Measurements from ENCODE around the gene DEFB121.

The DEFB121 gene

GRCh38 chr20:31414381-31414780 is 8.4 kb upstream of the DEFB121 start:
- ChIA-PET POLR2A (no interaction called here), CTCF (interaction anchor here (1.2 to 4.8 kb wide), 2 partner anchors 88 to 199 kb away, joined by 3 to 52 read pairs; no protein-coding TSS in a partner anchor)
- no peak overlapping the region for H3K4me3 ChIP-seq (ENCODE audit: low read depth, low read length)
- TF ChIP-seq CTCF (IDR thresholded peaks at IDR 0.05; ENCODE audit: insufficient read depth, low read length, missing control alignments), result no peak
- no peak for DNase-seq (ENCODE audit: low read depth, low spot score)

- ChIA-PET CTCF (no interaction called here), POLR2A (no interaction called here)
- TF ChIP-seq CTCF (IDR thresholded peaks at IDR 0.05; ENCODE audit: insufficient read depth, low read length, missing control alignments), result no peak
- no peak for DNase-seq (ENCODE audit: low read depth, low spot score)
- H3K4me3 ChIP-seq (ENCODE audit: low read depth, low read length), result no peak overlapping the region
Measured at GRCh38 chr20:31410011-31410410, 4.0 kb upstream of the DEFB121 start.

- POLR2A ChIA-PET, result no interaction called here
- H3K4me3 ChIP-seq (ENCODE audit: low read depth, low read length), result no peak overlapping the region
Measured at GRCh38 chr20:31403886-31404285, 2.1 kb downstream of the DEFB121 start.

GRCh38 chr20:31394900-31395299 is 11.1 kb downstream of the DEFB121 start:
- no peak overlapping the region for H3K4me3 ChIP-seq (ENCODE audit: low read depth, low read length)
- TF ChIP-seq CTCF (IDR thresholded peaks at IDR 0.05; ENCODE audit: insufficient read depth, low read length, missing control alignments), result no peak
- ChIA-PET POLR2A (no interaction called here), CTCF (no interaction called here)
- DNase-seq (ENCODE audit: low read depth, low spot score), result no peak

More at GRCh38 chr20:31403886-31404285, 2.1 kb downstream of the DEFB121 start:
- no peak for TF ChIP-seq CTCF (IDR thresholded peaks at IDR 0.05; ENCODE audit: insufficient read depth, low read length, missing control alignments)
- CTCF ChIA-PET, result no interaction called here
- no peak for DNase-seq (ENCODE audit: low read depth, low spot score)

GRCh38 chr20:31392836-31393235 is 13.2 kb downstream of the DEFB121 start:
- no peak overlapping the region for H3K4me3 ChIP-seq (ENCODE audit: low read depth, low read length)
- TF ChIP-seq CTCF (IDR thresholded peaks at IDR 0.05; ENCODE audit: insufficient read depth, low read length, missing control alignments), result no peak
- CTCF ChIA-PET, result no interaction called here
- DNase-seq (ENCODE audit: low read depth, low spot score), result no peak
- POLR2A ChIA-PET, result no interaction called here

GRCh38 chr20:31390490-31390889 is 15.5 kb downstream of the DEFB121 start, which contains the start of gene DEFB119:
DEFB119 (minus strand) TSS chr20:31390590; CDS start chr20:31390483, 107 bp downstream.
- POLR2A ChIA-PET, result no interaction called here
- CTCF ChIA-PET, result no interaction called here
- no peak within 1 kb of the TSS for H3K4me3 ChIP-seq (ENCODE audit: low read depth, low read length)
- no peak for TF ChIP-seq CTCF (IDR thresholded peaks at IDR 0.05; ENCODE audit: insufficient read depth, low read length, missing control alignments)
- no peak for DNase-seq (ENCODE audit: low read depth, low spot score)

Measured in AG04449 (cell line).